ENCODE data around the gene ZNF362.

GRCh38 chr1:33341190-33341589 lies 84.9 kb downstream of the ZNF362 start:
- TF ChIP-seq, protein P1, sequence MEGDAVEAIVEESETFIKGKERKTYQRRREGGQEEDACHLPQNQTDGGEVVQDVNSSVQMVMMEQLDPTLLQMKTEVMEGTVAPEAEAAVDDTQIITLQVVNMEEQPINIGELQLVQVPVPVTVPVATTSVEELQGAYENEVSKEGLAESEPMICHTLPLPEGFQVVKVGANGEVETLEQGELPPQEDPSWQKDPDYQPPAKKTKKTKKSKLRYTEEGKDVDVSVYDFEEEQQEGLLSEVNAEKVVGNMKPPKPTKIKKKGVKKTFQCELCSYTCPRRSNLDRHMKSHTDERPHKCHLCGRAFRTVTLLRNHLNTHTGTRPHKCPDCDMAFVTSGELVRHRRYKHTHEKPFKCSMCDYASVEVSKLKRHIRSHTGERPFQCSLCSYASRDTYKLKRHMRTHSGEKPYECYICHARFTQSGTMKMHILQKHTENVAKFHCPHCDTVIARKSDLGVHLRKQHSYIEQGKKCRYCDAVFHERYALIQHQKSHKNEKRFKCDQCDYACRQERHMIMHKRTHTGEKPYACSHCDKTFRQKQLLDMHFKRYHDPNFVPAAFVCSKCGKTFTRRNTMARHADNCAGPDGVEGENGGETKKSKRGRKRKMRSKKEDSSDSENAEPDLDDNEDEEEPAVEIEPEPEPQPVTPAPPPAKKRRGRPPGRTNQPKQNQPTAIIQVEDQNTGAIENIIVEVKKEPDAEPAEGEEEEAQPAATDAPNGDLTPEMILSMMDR (IDR thresholded peaks at IDR 0.05): no peak
- TF ChIP-seq POLR2A (IDR thresholded peaks at IDR 0.05): no peak

All from stomach (tissue), 4 donors.